GM21825 (cell line): ENCODE results near the gene ANKRD9.
"Not testable (repeated sequence)": the region's sequence is repeated elsewhere in the genome, so short reads cannot be mapped to it uniquely, and the experiment has no call there.

Experiments used
- ATAC-seq: cut with Tn5 transposase; IDR thresholded peaks from one replicate; pipeline ENCODE4 v1.9.1; 2021; ENCODE audit warnings: mild to moderate bottlenecking, moderate library complexity; ENCODE audit not compliant: unreplicated experiment

The ANKRD9 gene

GRCh38 chr14:102509746-102510615 lies at the start of gene ANKRD9:
ANKRD9 (minus strand) TSS chr14:102509776; CDS start chr14:102507889, 1,887 bp downstream.
- ATAC-seq: peak; percentile 73

- no peak for ATAC-seq
Observed at GRCh38 chr14:102558556-102558955, 49.0 kb upstream of the ANKRD9 start.

- ATAC-seq: no peak
Observed at GRCh38 chr14:102557434-102558226, 48.1 kb upstream of the ANKRD9 start.

- ATAC-seq: no peak
Observed at GRCh38 chr14:102556098-102556677, 46.6 kb upstream of the ANKRD9 start.

DNA sequence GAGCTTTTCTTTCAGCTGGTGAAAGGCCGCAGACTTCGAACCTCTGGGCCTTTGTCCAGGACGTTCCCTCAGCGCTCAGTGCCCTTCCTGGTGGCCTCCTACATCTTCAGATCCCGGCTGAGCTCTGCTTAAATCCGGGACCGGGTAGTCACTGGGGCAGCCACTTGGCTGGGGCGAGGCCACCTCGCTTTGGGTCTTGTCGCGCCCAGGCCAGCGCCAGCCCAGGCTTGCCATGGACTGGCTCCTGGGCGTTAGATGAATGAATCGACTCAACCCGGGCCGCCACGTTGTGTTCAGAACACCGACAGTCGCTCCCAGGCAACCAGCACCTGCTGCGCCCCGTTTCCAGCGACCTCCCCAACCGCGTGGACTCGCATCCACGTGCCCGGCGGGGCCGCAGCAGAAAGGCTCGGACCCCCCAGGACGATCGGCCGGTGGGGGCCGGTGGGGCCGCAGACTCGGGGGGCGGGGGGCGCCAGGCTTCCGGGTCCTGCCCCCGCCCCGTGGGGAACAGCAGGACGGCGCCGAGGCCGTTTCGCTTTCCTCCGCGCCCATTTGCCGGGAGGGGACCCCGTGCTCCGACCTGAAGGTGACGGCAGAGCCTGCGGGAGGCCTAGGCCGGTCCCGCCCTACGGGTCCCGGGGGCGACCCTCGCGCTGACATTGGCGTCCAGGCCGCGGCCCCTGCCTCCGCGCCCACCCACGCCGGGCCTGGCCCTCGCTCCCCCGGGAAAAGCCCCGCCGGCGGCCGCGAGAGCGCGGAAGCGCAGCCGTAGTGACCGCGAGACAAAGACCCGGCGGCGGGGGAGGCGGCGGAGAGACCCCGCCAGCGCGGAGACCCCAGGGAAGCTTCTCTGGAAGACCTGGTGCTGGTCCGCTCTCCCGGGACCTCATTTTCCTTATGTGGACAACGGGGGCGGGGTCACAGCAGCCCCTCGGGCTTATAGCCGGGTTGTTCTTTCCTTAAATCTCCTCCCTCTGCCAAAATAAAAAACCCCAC lies 45.5 kb upstream of the ANKRD9 start:
- no peak for ATAC-seq

- no peak for ATAC-seq
Observed at GRCh38 chr14:102551995-102552705, 42.6 kb upstream of the ANKRD9 start.

- not testable (repeated sequence) for ATAC-seq
Observed at GRCh38 chr14:102550927-102551401, 41.4 kb upstream of the ANKRD9 start.

- ATAC-seq: no peak
Observed at GRCh38 chr14:102548616-102549240, 39.2 kb upstream of the ANKRD9 start.

DNA sequence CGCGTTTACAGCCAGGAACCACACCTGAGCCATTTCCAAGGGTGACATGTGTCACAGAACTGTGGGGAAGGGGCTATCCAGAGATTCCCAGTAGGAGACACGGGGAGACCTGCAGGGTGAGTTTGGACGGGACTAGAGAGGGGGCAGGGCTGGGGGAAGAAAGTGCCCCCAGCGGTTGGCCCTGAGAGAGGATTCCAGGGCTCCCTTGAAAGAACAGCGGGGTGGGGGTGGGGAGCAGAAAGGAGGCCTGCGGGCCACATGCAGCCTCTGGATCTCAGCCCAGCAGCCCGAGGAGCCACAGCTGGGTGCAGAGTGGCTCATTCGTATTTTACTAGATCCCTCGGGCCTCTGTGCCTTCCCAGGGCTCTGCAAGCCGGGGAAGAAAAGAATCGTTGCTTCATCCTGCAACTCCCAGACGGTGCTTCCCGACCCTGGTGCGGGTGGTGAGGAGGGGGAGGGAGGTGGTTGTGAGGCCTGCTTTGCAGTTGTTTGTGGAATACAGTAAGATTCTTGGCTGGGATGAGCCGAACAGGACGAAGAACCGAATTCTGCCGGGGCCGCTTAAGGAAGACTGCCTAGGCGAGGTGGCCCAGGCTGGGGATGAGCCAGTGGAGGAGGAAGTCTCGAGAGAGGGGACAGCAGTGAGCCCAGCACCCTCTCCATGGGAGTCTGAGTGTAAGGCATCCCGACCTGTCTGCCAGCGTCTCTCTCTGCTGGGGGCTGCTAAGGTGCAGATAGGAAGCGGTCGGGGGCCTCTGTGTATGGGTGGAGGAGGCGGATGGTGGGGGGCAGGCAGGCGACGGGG lies 36.1 kb upstream of the ANKRD9 start:
- no peak for ATAC-seq

DNA sequence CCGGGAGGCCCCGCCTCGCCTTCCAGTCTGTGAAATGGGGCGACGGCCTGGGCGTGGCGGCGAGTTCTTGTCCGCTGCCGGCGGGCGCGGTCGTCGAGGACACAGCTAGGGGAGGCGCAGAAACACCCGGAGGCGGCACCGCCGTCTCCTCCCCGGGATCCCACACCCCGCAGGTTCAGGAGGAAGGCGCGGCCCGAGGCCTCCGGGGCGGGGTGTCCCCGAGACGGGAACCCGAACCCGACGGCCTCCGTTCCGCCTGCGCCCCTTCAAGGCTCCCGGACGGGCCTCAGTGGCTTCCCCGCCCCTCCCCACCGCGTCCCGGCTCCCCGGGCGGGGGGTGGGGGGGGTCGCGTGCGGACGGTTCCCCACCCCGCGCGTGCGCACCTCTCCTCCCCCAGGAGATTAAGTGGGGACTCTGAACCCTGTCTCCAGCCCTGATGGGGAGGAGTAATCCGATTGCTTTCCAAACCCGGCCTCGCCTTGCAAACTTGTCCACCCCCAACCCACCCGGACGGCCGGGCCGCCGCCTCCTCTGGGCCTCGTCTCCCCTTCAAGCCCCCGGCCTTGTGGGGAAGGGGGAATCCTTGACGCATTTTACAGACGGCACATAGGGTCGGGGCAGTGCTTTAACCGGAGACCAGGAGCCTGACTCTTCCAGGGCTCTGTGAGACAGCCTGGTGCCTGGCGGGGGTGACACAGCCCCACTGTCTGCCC lies 35.3 kb upstream of the ANKRD9 start:
- no peak for ATAC-seq

DNA sequence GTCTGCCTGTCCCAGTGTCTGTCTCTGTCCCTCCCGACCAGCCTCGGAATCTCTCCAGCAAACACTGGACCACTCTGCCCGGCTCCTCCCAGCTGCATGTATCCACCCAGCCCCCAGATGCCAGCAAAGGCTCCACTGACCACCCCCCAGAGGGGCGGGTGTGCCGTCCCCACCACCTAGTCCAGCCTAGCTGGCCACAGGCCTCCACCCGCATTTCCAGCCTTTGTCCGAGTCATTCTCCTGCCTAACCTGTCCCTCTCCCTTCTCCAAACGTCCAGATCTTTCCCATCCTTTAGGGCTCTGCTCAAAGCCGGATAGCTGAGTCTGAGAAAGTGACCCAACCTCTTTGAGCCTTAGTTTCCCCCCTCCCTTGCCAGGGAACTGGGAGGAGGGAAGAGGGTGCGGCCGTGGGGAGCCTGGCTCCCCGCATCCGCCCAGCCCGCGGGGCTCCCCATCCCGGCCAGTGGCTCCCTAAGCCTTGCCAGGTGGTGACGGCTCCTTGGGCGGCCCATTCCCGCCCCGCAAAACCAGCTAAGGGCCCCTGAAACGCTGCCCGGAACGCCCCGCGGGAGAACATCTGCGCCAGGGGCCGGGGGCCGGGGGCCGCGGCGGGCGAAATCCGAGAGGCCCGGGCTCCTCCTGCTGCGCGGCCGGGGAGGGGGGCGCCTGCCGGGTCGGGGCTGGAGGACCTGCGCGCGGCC lies 34.6 kb upstream of the ANKRD9 start:
- ATAC-seq: no peak

GRCh38 chr14:102541771-102542170 lies 32.2 kb upstream of the ANKRD9 start:
- no peak for ATAC-seq

DNA sequence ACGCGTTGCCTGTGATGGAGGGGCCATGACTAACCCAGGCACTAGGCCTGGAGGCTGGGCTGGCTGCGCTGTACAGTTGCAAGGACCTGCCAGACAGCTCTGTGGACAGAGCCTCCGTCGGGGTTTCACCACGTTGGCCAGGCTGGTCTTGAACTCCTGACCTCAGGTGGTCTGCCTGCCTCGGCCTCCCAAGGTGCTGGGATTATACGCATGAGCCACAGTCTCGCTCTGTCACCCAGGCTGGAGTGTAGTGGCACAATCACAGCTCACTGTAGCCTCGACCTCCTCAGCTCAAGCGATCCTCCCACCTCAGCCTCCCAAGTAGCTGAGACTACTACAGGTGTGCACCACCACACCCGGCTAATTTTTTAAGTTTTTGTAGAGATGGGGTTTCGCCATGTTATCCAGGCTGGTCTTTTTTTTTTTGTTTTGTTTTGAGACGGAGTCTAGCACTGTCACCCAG lies 31.5 kb upstream of the ANKRD9 start:
- not testable (repeated sequence) for ATAC-seq

GRCh38 chr14:102540315-102541028 lies 30.9 kb upstream of the ANKRD9 start:
- ATAC-seq: no peak

GRCh38 chr14:102539544-102540314 lies 30.2 kb upstream of the ANKRD9 start:
- ATAC-seq: no peak
